ENCODE measurements around the gene MTA1.

MTA1 gene

GRCh38 chr14:105478398-105479251, 59.0 kb downstream of the MTA1 start:
- DNase-seq: no peak

DNA sequence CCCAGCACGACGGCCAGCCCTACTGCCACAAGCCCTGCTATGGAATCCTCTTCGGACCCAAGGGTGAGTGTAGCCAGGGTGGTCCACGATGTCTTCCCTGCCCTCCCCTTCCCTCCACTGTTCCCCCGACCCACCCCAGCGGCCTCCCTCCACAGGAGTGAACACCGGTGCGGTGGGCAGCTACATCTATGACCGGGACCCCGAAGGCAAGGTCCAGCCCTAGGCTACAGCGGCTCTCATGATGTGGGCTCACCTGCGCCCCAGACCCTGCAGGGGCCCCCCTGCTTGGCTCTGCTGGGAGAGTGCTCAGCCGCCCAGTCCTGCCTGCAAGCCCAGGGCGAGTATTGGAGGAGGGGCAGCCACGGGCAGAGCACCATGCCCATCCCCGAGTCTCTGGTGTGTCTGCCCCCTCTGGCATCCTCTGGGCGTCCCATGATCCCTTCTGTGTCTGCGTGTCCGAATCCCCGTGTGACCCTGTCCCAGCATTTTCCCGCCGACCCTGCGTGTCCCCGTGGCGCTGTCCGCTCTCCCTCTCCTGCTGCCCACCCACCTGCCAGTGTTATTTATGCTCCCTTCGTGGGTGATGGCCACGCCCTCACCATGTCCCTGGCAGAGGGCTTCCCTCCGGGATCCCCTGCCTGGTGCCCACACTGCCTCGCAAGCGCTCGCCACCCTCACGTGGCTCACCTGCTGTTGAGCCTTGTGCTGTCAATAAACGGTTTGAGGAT, 60.0 kb downstream of the MTA1 start:
- DNase-seq: no peak

DNA sequence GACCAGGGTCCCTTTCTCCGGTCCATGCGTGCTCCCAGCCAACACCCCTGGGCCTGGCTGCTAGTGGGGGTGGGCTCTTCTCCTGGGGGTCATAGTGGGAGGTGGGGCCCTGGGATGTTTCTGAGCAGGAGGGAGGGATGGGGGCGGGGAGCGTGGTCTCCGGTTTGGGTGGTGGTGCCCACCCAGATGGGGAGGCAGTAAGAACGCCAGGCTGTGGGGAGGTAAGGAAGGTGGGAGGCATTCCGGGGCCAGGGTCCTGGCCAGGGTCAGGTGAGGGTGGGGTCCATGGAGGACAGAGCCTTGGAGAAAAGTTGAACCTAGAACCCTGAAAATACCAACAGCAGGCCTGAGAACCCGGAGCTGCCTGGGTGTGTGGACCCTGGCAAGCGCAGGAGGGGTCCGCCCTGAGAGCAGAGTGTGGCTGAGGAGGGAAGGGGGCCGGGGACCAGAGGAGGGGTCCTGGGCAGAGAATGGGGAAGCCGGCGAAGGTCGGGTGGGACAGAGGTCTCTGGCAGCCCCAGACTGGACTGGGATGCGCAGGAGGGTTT, 60.6 kb downstream of the MTA1 start:
- no peak for DNase-seq

DNA sequence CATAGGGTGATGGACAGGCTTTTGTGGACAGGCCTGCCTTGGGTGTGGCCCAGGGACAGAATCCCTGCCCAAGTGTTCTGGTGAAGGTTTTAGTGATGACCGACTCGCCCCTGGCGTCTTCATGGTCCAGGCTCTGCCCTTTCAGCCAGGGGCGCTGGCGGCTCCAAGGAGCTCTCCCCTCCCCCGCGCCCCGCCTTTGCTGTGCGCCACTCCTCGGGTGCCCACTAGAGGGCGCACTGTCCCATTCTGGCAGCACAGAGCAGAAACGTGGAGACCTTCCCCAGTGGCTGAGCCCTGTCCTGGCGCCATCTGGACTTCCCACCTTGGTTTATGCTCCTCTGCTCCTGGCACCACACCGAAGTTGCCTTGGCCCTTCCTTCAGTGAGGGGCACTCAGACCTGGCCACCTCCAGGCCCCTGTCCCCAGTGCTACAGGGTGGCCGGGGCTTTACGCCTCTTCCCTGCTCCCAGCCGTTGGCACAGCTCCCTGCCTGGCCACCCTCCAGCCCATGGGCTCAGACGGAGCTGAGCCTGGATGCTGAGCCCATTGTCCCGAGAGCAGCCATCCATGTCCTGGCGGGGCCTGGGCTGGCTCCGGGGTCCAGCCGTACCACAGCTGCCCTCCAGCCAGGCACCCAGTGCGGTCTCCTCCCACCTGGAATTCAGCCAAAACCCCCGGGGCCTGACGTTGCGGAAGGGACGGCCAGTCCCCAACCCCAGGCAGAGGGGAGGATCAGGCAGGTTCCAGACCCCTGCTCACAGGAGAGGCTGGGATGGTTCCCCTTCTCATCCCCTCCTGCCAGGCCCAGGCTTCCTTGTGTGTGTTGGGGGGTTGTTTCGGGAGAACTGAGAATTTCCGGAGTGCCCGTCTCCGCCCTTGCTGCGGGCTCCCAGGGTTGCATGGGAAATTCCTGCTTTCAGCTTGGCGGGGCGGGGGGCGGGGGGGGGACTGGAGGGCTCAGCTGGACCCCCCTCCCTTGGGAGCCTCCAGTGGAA, 61.5 kb downstream of the MTA1 start:
- peak; percentile 81 for DNase-seq

GRCh38 chr14:105481886-105482457, 62.3 kb downstream of the MTA1 start:
- peak; percentile 92 for DNase-seq

- no peak for DNase-seq
These were observed 63.0 kb downstream of the MTA1 start for GRCh38 chr14:105482486-105483110.

- no peak for DNase-seq
These were observed 63.9 kb downstream of the MTA1 start for GRCh38 chr14:105483300-105484068.

- no peak for DNase-seq
These were observed 64.7 kb downstream of the MTA1 start for GRCh38 chr14:105484069-105484996.

- no peak for DNase-seq
These were observed 65.4 kb downstream of the MTA1 start for GRCh38 chr14:105484997-105485393.

- no peak for DNase-seq
These were observed 66.1 kb downstream of the MTA1 start for GRCh38 chr14:105485739-105486162.

DNA sequence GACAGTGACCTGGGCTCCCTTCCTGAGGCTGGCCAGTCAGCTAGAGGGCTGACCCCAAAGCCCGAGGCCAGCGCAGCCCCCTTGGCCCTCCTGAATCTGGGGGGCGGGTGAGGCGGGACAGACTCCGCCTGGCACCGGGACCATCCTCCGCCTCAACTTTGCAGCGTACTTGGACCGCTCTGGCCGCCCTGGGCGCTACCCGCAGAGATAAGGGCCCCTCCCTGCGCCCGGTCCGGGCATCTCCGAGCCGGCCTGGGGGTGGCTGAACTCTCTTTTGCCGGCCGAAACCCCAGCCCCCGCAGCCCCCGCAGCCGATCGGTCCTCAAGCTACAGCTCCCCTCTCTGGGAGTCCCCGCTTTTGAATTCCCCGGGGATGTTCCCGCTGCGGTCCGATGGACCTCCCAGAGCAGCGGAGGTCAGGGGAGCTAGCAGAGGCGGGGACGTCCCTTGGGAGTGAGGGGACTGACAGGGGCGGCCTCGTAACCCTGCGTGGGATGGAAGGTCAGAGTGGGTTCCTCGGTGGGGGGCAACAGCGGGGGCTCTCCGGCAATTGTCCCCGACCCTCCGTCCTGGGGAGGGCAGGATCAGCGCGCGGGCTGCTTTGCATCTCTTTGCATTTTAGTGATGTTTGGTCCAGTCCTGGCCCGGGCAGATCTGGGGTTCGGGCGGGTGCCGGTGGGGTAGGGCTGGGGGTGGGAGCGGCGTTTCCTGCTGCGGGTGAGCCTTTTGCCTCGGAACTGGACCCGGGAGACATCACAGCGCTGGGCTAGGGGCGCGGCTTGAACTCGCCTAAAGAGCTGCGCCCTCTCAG, 66.7 kb downstream of the MTA1 start, which contains the start of gene CRIP1:
Gene CRIP1 (plus strand): TSS at position 724 of the 811 bp plus-strand sequence. CDS start 374 bp downstream, outside the sequence.
- DNase-seq: no peak

GRCh38 chr14:105486974-105487448, 67.4 kb downstream of the MTA1 start:
- DNase-seq: peak; percentile 42

DNA sequence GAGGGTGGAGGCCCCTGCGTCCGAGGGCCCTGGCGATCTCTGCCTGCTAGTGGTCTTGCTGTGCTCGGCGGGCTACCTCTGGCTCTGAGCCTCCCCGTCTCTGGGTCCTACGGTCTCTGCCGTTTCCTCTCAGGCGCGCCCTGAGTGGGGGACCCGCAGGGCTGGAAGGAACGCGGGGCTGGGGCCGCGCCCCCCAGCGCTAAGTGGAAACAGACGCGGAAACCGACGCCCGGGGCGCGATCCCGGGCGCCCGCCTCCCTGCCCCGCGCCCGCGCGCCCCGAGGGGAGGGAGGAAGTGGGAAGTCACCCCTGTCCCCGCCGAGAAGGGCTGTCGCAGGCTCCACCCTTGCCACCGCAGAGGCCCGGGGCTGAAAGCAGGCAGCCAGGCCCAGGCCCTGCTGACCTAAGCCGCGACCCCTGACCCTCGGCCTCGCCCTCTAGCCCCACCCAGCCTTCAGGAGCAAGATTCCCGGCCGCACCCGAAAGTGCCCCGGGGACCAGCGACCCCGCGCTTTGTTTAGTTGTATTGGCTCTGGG, 67.9 kb downstream of the MTA1 start:
- DNase-seq: peak; percentile 20

DNA sequence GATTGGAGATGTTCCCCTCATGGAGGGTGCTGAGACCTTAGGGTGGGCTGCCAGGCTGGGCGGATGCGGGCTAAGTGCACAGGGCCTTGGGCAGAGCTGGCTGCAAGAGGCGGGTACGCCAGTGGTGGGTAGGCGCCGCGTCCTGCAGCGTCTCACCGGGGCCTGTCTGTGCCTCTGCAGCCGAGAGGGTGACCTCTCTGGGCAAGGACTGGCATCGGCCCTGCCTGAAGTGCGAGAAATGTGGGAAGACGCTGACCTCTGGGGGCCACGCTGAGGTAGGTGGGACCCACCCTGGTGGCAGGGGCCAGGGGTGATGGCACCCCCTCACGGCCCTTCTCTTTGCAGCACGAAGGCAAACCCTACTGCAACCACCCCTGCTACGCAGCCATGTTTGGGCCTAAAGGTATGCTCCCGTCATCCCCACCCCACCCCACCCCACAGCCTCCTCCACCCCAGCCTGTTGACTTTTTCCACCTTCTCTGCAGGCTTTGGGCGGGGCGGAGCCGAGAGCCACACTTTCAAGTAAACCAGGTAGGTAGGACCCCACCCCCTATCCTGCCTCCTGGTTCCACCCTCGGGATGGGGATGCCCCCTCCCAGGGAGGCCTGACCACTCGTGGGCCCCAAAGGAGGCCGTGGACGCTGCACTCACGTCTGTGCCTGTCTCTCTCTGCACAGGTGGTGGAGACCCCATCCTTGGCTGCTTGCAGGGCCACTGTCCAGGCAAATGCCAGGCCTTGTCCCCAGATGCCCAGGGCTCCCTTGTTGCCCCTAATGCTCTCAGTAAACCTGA, 68.6 kb downstream of the MTA1 start:
- no peak for DNase-seq

GRCh38 chr14:105488781-105489541, 69.3 kb downstream of the MTA1 start:
- no peak for DNase-seq

DNA sequence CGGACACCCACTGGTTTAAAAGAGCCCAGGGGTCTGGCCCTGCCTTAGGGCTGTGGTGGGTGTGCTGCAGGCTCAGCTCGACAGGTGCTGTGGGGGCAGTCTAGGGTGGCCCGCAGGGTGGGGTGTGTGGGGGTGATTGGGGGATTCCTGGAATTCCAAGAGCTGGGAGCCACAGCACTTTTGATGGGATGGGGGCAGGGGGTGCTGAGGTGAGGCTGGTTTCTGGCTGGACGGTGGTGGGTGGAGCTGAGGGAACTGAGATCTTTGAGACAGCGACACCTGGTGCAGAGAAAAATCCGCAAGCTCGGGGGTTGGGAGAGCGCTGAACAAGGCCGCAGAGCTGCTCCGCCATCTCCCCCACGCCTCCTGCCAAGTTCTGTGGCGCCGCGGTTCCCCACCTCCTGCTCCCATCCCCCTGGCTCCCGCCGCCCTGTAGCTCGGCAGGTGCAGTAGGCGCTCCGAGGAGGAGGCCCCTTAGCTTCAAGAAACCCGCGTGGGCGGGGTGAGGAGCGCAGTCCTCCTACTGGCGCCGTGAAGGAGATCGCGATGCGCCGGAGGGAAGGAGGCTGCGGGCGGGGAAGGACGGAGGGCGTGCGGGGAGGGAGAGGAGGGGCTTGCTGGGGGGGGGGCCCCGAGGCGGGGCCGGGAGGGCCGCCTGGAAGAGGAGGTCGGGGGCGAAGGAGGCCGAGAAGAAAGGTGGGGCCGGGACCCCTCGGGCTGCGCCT, 70.1 kb downstream of the MTA1 start:
- DNase-seq: peak; percentile 92
